Stimulated activated naive B cell treated with anti-CD40 and anti-IgM and Interleukin-4, amounts not matched to agents 10 μg/mL and 1 μg/mL and 100 μg/mL, for 72 hours (primary cell): Measurements from ENCODE around the gene SEMA3B.
A peak's percentile ranks its signal among the peaks of the same experiment; 100 is the strongest.

Experiments used
- ATAC-seq, 2 donors: fragments of 150-1000 bp; cut with Tn5 transposase; replicated peaks; 2 replicates each; pipeline ENCODE4 v1.10.0; 2021; ENCODE audit warnings: moderate library complexity in 1 of 2
- DNase-seq: peaks from one replicate; pipeline ENCODE4 v3.0.0; 2021
- H3K27ac Mint-ChIP-seq: one replicate; pipeline ENCODE4 v1.8.0; 2022; ENCODE audit warnings: mild to moderate bottlenecking, mixed read lengths
- H3K27me3 Mint-ChIP-seq, 2 donors: one replicate each; pipeline ENCODE4 v1.8.0; 2022; ENCODE audit warnings: mixed read lengths in 2 of 2
- H3K36me3 Mint-ChIP-seq, 2 donors: one replicate each; pipeline ENCODE4 v1.8.0; 2022; ENCODE audit warnings: mixed read lengths in 2 of 2, mild to moderate bottlenecking in 1 of 2
- H3K4me1 Mint-ChIP-seq, 2 donors: one replicate each; pipeline ENCODE4 v1.8.0; 2022; ENCODE audit warnings: mixed read lengths in 2 of 2, mild to moderate bottlenecking in 1 of 2
- H3K4me3 Mint-ChIP-seq, 2 donors: one replicate each; pipeline ENCODE4 v1.8.0; 2022; ENCODE audit warnings: mild to moderate bottlenecking in 2 of 2, mixed read lengths in 2 of 2, moderate library complexity in 1 of 2
- H3K9me3 Mint-ChIP-seq, 2 donors: one replicate each; pipeline ENCODE4 v1.8.0; 2022; ENCODE audit warnings: mixed read lengths in 2 of 2, mild to moderate bottlenecking in 1 of 2

Gene SEMA3B

DNA sequence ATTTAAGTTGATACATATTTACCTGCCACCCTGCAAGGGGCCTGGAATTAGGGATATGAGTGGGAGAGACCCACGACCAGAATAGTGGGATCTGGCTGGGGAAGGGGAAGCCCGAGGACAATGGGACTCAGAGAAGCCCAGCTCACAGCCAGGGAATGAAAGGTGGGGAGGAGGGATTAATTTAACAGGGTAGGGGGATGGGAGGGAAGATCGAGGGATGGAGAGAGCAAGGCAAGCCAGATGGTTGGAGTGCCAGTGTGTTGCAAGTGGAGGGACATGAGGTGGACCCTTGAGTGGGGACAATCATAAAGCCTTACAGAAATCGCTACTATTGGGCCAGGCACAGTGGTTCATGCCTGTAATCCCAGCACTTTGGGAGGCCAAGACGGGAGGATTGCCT lies 37.4 kb upstream of the SEMA3B start:
- Mint-ChIP-seq H3K27me3 (no peaks in the 10 kb centered on the region), H3K9me3 (no peaks in the 10 kb centered on the region), H3K36me3 (peaks cover 2 to 3% of the 10 kb centered on the region in 2 donors), H3K4me1 (peaks cover 38 to 42% of the 10 kb centered on the region in 2 donors), H3K4me3 (no peak overlapping the region), H3K27ac (no peak overlapping the region)
- ATAC-seq (no peak), DNase-seq (no peak)

DNA sequence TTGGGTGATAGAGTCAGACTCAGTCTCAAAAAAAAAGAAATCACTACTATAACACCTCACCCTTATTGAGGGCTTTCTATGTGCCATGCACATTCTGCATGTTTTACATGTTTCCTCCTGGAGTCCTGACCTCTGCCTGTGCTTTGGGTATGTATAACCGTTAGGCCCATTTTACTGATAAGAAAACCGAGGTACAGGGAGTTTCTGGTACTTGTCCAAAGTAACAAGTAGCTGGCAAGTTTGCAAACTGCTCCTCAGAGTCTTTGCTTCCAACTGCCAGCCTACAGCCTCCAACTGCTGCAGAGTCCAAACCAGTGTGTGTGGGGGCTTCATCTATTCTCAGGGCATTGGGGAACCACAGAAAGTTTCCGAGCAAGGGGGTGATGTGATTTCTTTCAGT lies 36.6 kb upstream of the SEMA3B start:
- Mint-ChIP-seq H3K4me3 (no peak overlapping the region), H3K9me3 (no peaks in the 10 kb centered on the region), H3K36me3 (peaks cover 10% of the 10 kb centered on the region in 2 donors), H3K4me1 (peaks cover 38 to 41% of the 10 kb centered on the region in 2 donors), H3K27me3 (no peaks in the 10 kb centered on the region), H3K27ac (no peak overlapping the region)
- DNase-seq: no peak
- no peak for ATAC-seq

DNA sequence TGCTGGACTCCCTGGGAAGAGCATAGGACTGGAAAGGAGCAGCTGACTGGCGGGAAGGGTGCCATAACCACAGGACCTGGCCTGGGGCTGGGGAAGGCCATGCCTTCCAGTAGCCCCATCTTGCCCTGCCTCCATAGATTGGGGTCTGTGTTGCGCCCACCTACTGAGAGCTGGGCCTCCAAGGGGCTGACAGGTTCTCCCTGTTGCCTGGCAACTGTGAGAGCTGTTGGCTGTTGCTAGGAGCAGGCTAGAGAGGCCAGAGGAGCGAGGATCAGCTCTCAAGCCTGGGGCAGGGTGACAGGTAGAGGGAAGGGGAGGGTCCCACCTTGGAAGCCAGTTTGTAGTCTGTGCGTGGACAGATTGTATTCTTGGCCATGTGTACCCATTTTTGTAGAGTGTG lies 35.8 kb upstream of the SEMA3B start:
- no peak for ATAC-seq
- Mint-ChIP-seq H3K27ac (no peak overlapping the region), H3K27me3 (no peaks in the 10 kb centered on the region), H3K9me3 (no peaks in the 10 kb centered on the region), H3K4me1 (peaks cover 39 to 41% of the 10 kb centered on the region in 2 donors), H3K4me3 (no peak overlapping the region), H3K36me3 (peaks cover 18 to 19% of the 10 kb centered on the region in 2 donors)
- no peak for DNase-seq

DNA sequence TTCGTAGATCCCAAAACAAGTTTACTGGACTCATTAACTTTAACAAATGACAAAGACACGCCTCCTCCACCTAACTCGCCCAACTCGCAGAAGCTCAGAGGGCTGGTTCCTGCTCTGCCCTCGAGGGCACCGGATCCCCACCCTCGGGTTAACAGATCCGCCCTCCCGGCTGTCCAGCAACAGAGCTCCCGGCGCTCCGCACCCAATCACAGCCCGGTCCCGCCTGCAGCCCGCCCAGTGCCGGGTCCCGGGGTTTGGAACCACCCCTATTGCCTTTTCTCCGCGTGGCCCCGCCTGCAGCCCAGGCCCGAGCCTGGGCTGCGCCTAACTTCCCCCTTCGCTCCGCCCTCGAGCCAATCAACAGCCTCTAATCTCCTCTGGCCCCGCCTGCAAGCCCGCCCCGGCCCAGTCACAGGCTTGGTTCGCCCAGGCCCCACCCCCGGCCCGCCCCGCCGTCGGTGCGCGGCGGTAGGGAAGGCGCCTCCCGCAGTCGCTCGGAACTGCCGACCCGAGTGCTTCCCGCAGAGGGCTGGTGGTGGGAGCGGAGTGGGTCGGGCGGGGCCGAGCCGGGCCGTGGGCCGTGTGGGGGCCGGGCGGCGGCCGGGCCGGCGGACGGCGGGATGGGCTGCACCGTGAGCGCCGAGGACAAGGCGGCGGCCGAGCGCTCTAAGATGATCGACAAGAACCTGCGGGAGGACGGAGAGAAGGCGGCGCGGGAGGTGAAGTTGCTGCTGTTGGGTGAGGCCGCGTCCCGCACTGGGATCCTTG lies 33.0 kb upstream of the SEMA3B start, which contains the start of gene GNAI2:
TSS of gene GNAI2 (plus strand) at position 489 of the 768 bp plus-strand sequence. CDS start at position 621, 132 bp downstream.
- ATAC-seq: peak; percentile 92
- H3K4me1 Mint-ChIP-seq: peaks cover 35 to 42% of the 10 kb centered on the region in 2 donors
- H3K4me3 Mint-ChIP-seq: peak within 1 kb of the TSS; percentile 98 to 99

DNA sequence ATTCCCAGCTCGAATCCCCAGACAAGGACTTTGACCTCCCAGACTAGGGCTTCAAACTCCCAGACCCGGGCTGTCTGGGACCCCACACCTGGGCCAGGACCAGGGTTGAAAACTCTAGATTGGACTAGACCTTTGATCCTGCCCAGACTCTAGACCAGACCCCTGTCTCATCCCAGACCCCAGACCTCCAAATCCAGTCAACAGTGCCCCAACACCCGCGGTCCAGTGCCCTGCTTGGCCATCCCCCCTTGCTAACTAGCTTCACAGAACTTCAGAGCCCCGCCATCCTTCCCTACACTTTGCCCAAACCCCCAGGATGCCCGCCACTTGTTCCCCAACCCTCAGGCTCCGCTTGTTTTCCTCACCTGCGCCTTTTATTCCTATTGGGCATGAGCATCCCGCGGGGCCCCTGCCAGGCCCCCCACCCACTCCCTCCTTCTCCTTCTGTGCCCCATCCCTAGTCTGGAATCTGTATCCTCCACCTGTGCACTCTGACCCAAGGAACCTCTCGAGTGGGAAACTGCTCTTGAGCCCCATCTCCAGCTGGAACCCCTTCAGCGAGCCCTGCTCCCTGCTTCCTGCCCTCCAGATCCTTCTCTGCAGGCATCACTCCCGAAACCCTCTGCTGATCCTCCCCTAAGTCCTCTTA lies 32.3 kb upstream of the SEMA3B start:
- DNase-seq (no peak), ATAC-seq (no peak)
- Mint-ChIP-seq H3K4me1 (peaks cover 39 to 44% of the 10 kb centered on the region in 2 donors), H3K27ac (peak overlapping the region; percentile 97), H3K27me3 (no peaks in the 10 kb centered on the region), H3K9me3 (no peaks in the 10 kb centered on the region), H3K4me3 (peak overlapping the region; percentile 98 to 99), H3K36me3 (peaks cover 35% of the 10 kb centered on the region in 2 donors)

More for the DNA sequence above, 33.0 kb upstream of the SEMA3B start, which contains the start of gene GNAI2:
- H3K9me3 Mint-ChIP-seq: no peaks in the 10 kb centered on the region
- H3K27me3 Mint-ChIP-seq: no peaks in the 10 kb centered on the region
- peaks cover 30 to 32% of the 10 kb centered on the region in 2 donors for H3K36me3 Mint-ChIP-seq
- H3K27ac Mint-ChIP-seq: peak within 1 kb of the TSS; percentile 97
- peak; percentile 99 for DNase-seq

DNA sequence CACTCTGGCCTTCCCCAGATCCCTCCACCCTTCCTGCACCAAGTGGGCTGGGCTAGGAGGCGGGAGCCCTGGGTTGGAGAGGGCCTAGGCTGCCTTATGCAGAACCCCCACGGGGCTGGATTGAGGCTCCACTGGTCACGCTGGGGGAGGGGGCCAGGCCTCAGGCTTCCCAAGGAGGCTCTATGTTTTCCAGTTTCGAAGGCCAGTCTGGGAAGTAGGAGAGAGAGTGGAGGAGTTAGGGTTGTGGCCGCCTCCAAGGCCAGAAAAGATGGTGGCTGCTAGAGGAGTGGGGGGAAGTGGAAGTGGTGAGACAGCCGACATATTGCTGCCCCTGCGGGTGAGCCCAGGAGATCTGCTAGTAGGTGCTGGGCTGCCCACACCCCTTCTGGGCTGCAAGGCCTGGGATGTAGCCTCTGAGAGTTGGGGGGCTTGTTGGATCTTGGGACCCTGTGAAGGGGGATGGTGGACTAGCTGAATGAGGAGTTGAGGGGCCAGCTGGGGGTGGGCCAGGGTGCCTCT lies 31.8 kb upstream of the SEMA3B start:
- no peaks in the 10 kb centered on the region for H3K9me3 Mint-ChIP-seq
- peak overlapping the region; percentile 98 to 99 for H3K4me3 Mint-ChIP-seq
- peaks cover 44 to 50% of the 10 kb centered on the region in 2 donors for H3K4me1 Mint-ChIP-seq
- ATAC-seq (no peak), DNase-seq (no peak)
- no peaks in the 10 kb centered on the region for H3K27me3 Mint-ChIP-seq
- peak overlapping the region; percentile 97 for H3K27ac Mint-ChIP-seq
- peaks cover 35% of the 10 kb centered on the region in 2 donors for H3K36me3 Mint-ChIP-seq

DNA sequence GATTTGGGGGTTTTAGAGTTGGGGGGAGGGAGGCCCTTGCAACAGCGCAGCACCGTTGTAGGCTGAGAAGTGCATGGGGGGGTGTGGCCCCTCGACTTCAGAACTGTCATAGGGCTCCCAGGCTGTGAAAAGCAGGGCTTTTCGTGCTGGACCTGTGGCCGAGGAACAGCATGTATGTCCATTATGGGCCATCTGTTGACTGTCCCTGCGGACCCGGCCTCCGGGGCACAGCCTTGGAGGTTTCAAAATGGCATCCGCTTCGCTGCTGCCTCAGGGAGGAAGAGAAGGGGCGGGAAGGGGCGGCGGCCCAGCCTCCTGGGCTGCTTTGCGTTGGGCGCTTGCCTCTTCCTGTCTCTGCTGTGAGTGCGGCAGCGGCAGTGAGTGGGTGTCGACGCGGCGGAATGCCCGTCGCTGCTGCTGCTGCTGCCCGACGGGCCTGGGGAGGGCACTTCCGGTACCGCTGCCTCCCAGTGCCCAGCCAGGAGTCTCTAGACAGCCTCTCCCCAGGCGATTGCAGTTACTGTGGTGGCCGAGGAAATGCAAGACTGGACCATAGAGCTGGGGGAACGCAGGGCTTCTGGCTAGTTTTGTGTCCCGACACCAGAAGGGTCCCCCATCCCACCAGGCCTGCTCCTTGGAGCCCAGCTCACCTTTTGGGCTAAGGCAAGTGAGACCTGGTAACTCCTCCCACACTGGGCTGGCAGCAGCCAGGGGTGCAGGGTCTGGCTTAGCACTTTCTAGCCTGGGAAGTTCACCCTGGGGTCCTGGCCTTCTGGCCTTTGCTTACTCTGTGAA lies 31.0 kb upstream of the SEMA3B start:
- Mint-ChIP-seq H3K4me1 (peaks cover 44 to 57% of the 10 kb centered on the region in 2 donors), H3K36me3 (peaks cover 35 to 39% of the 10 kb centered on the region in 2 donors), H3K27ac (peak overlapping the region; percentile 97), H3K9me3 (no peaks in the 10 kb centered on the region), H3K27me3 (no peaks in the 10 kb centered on the region), H3K4me3 (peak overlapping the region; percentile 98 to 99)
- ATAC-seq (peak; percentile 49 to 58), DNase-seq (peak; percentile 78)

DNA sequence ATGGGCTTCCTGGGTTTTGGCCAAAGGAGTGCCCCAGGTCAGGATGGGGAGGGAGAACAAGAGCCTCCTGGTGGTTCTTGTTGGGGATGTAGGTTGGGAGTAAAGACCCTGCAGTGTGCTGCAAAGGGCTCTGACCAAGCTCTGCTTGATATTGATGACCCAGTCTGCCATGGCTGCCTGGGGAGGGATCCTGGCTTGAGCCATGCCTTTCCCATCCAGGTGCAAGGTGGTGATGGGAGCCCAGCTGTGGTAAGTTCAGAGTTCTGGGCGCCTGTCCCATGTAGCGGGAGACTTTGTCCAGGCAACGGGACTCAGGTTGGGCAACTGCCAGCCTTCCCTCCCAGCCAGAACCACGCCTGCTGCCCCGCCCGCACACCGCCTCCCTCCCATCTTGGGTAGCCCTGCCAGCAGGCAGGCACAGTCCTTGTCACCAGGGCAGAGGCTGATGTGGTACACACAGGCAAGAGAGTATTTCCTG lies 30.4 kb upstream of the SEMA3B start:
- H3K4me3 Mint-ChIP-seq: peak overlapping the region; percentile 98 to 99
- no peaks in the 10 kb centered on the region for H3K9me3 Mint-ChIP-seq
- H3K36me3 Mint-ChIP-seq: peaks cover 35 to 41% of the 10 kb centered on the region in 2 donors
- no peaks in the 10 kb centered on the region for H3K27me3 Mint-ChIP-seq
- no peak for DNase-seq
- ATAC-seq: no peak
- H3K4me1 Mint-ChIP-seq: peaks cover 43 to 64% of the 10 kb centered on the region in 2 donors
- H3K27ac Mint-ChIP-seq: peak overlapping the region; percentile 97

DNA sequence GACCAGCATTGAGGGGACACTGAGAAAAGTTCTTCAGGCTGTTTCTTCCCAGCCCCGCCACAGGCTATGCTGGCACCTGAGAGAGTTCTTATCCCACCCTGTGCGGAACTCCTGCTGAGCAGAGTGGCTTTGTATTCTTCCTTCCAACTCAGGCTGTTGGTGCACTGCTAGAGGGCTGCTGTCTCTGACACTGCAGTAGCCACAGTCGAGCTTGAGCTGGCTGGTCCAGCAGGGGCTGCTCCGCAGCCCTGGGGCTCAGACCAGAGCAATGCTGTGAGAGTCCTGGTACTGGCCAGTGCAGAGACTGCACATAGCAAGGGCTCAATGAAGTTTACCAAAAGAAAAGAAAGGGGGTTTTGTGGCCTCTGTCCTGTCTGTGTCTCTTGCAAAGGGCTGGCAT lies 29.3 kb upstream of the SEMA3B start:
- DNase-seq (no peak), ATAC-seq (no peak)
- Mint-ChIP-seq H3K9me3 (no peaks in the 10 kb centered on the region), H3K27ac (peak overlapping the region; percentile 87), H3K27me3 (no peaks in the 10 kb centered on the region), H3K36me3 (peaks cover 38 to 46% of the 10 kb centered on the region in 2 donors), H3K4me1 (peaks cover 49 to 74% of the 10 kb centered on the region in 2 donors), H3K4me3 (peak overlapping the region; percentile 45 to 98)

DNA sequence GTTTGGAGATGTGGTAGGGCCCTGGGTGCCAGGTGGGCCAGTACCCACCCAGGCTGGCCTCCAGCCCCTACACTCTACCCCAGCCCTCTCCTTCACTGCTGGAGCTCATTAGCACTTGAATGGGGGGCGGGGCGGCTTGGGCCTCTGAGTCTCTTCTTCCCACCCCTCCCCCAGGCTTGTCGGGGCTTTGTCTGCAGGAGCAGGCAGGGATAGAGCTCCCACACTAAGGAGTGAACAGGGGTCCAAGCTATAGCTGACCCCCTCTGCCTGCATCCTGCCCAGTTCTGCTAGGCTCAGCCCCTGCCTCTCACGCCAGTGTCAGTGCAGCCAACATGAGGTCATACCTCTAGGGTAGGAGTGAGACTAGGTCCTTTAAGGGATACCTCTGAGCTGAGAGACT lies 27.8 kb upstream of the SEMA3B start:
- peak overlapping the region; percentile 74 to 83 for H3K4me3 Mint-ChIP-seq
- DNase-seq: no peak
- ATAC-seq: no peak
- peaks cover 38 to 47% of the 10 kb centered on the region in 2 donors for H3K36me3 Mint-ChIP-seq
- H3K4me1 Mint-ChIP-seq: peaks cover 56 to 89% of the 10 kb centered on the region in 2 donors
- H3K27me3 Mint-ChIP-seq: no peaks in the 10 kb centered on the region
- no peaks in the 10 kb centered on the region for H3K9me3 Mint-ChIP-seq
- peak overlapping the region; percentile 96 for H3K27ac Mint-ChIP-seq

DNA sequence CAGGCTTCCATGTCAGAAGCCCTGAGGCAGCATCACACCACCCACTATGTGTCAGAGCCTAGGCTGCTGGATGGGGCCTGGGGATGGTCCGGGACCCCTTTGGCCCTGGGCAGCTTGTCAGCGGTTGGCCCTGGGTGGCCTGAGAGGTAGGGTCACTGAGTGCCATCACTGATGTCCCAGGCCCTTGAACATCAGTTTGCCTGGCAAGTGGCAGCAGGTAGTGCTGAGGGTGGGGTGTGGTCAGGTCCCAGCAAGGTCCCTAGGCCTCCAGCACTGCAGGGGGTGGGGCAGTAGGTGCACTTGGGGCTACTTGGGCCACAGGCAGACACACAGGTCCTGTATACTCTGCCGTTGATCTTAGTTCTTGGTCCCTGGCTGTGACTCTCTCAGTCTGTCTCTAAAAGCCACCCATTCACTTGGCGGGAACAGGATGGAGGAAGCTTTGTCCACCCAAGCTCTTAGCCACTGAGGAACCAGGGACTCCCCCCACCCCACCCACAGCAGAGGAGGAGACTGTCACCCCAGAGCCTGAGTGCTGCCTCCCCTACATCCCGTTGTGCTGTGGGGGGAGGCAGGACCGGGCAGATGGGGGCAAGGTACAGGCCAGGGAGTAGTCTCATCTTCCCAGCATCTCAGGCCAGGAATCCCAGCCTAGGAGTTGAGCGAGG lies 27.1 kb upstream of the SEMA3B start:
- H3K4me1 Mint-ChIP-seq: peaks cover 61 to 96% of the 10 kb centered on the region in 2 donors
- H3K27me3 Mint-ChIP-seq: no peaks in the 10 kb centered on the region
- DNase-seq (no peak), ATAC-seq (no peak)
- H3K27ac Mint-ChIP-seq: peak overlapping the region; percentile 97
- H3K4me3 Mint-ChIP-seq: peak overlapping the region; percentile 74 to 83
- no peaks in the 10 kb centered on the region for H3K9me3 Mint-ChIP-seq
- H3K36me3 Mint-ChIP-seq: peaks cover 35 to 48% of the 10 kb centered on the region in 2 donors

DNA sequence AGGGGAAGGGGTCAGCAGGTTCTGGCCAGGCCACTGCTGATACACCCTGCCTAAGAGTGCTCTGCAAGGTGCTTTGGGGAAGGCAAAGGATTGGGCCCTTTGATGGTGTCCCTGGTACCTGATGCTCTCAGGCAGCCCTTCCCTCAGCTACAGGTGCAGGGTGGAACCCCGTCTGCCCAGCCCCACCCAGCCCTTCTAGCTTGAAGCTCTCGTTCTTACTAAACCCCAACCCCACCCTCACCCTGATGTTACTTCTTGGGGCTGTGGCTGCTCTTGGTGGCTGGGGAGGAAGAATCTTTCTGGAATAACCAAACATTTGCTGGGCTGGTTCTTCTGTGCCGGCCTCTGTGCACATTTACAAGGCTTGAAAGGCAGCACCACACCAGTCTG lies 26.6 kb upstream of the SEMA3B start:
- DNase-seq (no peak), ATAC-seq (no peak)
- H3K9me3 Mint-ChIP-seq: no peaks in the 10 kb centered on the region
- H3K4me3 Mint-ChIP-seq: peak overlapping the region; percentile 83 to 85
- no peaks in the 10 kb centered on the region for H3K27me3 Mint-ChIP-seq
- H3K36me3 Mint-ChIP-seq: peaks cover 30 to 44% of the 10 kb centered on the region in 2 donors
- H3K27ac Mint-ChIP-seq: peak overlapping the region; percentile 97
- H3K4me1 Mint-ChIP-seq: peaks cover 61 to 100% of the 10 kb centered on the region in 2 donors

DNA sequence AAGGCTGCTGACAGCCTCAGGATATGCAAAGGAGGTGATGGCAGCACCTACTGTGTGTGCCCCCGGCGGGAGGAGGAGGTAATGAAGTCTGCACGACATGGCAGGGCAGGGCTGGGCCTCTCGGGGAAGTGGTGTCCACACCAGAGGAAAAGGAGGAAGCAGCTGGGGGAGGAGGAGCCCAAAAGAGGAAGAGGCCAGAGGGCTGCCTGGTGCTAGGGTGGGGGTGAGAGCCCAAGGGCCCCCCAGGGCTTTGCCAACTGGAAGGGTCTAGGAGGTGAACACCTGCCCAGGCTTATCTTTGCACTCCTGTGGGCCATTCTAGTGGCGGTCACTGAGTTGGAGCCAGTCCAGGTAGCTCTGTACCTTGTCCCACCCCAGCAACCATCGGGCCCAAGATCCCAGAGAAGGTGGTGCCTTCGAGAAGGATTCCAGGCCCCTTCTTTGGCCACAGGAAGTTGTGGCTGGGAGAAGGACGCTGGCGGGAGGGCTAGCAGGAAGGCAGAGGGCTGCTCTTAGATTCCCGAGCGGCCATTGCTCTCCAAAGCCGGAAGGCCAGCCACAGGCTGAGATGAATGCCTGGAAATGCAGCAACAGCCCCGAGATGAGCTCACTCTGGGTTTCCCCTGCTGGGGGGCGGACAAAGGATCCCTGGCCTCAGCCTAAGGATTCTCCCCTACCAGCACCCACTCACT lies 25.9 kb upstream of the SEMA3B start:
- peaks cover 62 to 98% of the 10 kb centered on the region in 2 donors for H3K4me1 Mint-ChIP-seq
- H3K9me3 Mint-ChIP-seq: no peaks in the 10 kb centered on the region
- ATAC-seq: peak; percentile 39 to 47
- no peaks in the 10 kb centered on the region for H3K27me3 Mint-ChIP-seq
- peak overlapping the region; percentile 83 to 85 for H3K4me3 Mint-ChIP-seq
- peak; percentile 55 for DNase-seq
- peak overlapping the region; percentile 97 for H3K27ac Mint-ChIP-seq
- peaks cover 24 to 38% of the 10 kb centered on the region in 2 donors for H3K36me3 Mint-ChIP-seq
